GM18520 (cell line): Measurements from ENCODE around the gene LRIT1.

ENCODE experiments used
- ATAC-seq: cut with Tn5 transposase; IDR thresholded peaks from one replicate; pipeline ENCODE4 v1.9.1; 2021; ENCODE audit not compliant: unreplicated experiment

The LRIT1 gene

DNA sequence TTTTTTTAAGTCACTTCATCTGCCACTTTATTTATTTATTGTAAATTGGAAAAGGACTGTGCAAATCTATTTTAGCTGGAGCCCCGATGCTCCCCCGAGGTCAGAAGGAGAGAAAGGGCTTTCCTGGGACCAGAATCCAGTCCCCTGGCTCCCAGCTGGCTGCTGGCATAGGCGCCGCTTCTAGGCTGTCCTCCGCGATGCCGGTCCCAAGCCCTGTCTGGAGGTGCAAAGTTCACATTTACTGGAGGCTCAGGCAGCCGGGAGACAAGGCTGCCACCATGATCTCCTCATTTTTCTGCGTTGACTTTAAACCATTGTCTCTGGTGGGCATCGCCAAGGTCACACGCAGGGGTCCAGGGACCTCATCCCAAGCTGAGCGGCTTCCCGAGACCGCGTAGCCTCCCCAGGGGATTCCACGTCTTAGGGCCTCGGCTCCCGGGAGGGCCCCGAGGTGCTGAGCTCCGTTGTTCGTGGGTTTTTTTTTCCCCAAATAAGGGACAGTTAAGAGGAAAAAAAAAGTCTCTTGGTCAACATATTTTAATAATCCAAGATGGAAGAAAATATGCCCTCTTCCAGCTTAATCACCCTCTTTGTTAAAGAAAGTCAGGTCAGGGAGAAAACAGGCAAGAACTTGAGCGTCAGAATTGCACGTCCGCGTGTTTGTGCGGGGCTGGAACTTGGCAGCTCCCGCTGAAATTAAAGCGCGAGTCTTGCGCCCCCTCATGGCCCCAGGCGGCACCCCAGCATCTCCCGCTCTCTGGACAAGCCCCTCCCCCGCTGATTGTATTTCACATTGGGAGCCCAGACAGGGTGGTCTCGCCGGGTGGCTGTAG is 15.4 kb upstream of the LRIT1 start:
- no peak for ATAC-seq

DNA sequence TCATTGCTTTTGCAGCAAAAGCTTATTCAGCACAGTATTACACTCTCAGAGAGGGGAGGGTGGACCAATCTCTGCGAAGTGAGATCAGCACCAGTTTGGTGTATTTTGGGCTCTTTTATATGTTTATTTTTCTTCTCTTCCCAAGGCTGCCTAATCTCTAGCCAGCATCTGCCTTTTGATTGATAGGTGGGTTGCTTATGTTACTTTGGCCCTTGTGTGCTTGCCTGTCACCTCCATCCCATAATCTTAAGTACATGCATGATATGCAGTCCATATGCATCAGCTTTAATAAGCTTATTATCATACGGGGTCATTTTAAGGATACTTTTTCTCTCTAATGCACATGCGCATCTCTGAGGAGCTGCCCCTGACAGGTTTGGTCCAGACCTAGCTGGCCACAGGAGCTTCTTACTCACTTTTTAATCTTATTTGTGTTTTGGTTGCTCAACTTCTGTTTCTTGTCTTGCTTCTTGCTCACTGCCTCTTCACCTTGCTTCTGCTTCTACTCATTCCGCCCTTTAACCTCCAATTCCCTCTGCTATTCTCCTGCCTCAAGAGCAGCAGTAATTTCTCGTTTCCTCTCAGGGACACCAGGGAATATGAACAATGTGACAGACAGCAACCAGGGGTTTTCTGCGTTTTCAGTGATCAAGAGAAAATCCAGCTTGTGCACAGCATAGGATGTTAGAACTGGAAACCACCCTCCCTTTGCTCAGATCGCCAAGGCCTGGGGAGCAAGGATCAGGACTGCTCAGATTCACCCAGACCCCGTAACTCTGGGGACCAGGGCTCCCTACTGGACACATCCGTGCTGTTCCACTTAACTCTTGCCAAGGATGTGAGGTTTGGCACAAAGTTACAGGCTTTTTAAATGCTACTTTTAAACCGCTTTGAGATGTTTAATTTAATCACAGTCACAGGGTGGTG is 13.5 kb upstream of the LRIT1 start:
- ATAC-seq: no peak

DNA sequence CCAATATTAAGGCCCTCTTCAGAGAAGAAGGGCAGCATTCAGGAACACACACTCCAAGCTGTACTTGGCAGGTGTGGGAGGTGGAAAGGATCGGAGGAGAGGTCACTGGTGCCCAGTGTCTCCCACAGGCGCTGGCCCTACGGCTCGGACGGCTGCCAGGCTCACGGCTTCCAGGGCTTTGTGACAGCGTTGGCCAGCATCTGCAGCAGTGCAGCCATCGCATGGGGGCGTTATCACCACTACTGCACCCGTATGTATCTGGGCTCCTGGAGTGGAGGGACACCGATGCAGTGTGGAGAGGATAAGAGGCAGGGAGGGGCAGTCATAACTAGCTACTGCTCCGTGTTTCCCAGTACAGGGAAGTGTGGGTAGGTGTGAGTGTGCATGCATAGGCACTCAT is 7.4 kb upstream of the LRIT1 start:
- ATAC-seq: no peak

DNA sequence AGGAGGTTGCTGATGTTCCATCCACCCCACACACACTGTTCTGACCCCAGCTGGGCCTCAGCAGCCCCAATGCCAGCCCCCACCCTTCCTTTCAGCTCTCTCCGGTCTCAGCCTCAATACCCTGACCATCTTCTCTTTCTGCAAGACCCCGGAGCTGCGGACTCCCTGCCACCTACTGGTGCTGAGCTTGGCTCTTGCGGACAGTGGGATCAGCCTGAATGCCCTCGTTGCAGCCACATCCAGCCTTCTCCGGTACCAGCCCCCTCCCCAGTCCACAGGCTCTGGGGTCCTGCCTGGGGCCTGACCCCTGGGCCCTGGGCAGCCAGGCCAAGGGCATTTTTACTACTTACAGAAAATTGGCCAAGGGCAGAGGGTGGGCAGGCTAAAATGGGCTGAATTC is 6.2 kb upstream of the LRIT1 start:
- no peak for ATAC-seq

DNA sequence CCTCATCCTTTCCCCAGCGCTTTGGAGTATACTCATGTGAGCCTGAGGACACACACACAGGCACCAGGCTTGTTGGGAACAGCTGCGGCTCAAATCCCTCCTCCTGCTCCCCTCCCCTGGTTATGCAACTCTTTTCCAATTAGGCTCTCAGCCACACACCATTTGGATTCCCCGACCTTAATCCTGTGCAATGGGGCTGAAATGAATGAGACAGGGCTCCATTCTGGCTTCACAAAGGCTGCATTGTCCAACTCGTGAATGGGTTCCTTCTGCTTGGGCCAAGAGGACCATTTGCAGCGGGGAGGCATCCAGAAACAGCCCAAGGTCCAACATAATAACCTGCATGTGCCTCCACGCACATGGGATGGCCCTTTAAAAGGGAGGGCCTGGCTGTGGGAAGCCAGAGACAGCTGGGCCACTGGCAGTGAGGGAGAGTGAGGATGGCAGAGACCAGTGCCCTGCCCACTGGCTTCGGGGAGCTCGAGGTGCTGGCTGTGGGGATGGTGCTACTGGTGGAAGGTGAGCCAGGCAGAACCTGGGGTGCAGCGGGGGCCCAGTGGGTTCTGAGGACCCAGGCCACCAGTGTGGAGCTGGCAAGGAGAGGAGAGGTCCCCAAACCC is 3.4 kb upstream of the LRIT1 start, which contains the start of gene RGR:
TSS of gene RGR (plus strand) at position 403 of the 620 bp plus-strand sequence. CDS start at position 441, 38 bp downstream.
- ATAC-seq: no peak

DNA sequence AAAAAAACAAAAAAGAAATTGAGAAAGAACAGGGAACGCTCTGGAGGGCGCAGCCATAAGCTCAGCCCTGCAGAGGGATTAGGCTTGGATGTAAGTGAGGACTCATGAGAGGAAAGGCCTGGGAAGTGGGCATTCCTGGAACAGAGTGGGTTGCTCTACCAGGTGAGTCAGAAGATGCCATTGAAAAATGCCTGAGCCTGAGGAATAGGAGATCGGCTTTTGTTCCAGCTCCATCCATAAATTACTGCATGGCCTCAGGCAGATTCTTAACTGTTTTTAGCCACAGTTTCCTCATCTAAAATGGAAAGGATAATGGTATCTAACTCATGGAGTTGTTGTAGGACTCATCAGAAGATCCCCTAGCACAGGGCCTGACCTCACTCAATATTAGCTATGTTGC is 2.4 kb upstream of the LRIT1 start:
- ATAC-seq: no peak

DNA sequence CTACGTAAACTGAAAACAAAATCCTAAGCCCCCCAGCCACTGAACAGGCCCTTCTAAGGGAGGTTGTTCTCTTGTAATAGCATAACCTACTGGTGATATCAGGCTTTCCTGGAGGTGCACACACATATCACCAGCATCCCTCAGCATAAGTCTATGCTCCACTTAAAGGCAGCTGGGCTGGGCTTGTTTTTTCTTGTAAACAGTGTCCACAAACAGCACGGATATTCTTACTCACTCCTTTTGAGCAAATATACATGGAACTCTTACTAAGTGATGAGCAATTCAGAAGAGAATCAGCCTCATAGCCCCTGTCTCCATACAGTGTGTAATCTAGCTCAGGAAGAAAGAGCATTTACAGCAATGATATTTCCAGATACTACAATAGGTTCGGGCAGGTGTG is 2.4 kb downstream of the LRIT1 start:
- no peak for ATAC-seq

DNA sequence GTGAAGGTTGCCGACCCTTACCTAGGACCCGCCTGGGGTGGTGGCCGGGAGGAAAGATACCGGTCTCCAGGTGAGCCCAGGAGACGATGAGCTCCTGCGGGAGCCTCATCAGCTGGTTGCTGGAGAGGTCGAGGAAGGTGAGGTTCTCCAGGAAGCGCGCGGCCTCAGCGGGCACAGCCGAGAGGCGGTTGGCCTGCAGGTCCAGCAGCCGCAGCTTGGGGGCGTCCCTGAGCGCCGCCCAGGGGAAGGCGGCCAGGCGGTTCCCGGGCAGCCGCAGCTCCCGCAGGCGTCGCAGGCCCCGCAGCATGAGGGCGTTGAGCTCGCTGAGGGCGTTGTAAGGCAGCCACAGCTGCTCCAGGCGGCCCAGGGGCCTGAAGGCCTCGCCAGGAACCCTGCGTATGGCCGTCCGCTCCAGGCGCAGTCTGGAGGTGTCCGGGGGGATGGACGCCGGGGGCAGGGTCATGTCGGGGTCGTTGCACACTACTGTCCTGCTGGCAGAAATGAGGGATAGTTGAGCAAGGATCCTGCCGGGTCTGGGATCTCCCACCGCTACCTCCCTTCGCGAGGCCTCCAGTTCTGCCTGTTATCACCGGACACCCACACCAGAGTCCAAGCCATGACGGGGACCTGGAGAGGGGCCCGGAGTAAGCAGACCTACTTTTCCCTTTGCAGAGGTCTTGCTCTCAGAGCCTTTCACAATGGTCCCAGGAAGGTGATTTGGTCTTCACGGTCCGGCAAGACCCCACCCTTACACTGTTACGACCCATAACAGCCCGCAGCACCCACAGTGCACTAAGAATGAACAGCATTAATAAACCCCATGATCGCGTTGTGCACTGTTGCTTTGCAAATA is 3.9 kb downstream of the LRIT1 start:
- ATAC-seq: no peak

DNA sequence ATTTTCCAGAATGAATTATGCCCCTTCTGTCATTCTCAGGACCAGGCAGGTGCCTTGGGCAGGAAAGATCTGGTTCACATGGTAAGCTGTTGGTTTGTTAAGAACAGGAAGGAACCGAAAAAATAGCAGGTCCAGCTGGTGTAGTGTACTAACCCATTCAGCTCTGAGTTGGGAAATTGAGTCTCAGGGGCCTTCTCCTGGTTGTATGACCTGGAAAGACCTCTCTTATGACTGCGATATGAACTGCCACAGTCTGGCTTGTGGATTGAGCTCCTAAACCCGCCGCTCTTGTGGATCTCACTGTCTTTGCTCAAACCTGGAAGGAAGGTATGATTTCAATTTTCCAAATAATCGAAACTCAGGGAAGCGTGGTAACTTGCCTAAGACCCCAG is 4.5 kb downstream of the LRIT1 start:
- ATAC-seq: no peak

DNA sequence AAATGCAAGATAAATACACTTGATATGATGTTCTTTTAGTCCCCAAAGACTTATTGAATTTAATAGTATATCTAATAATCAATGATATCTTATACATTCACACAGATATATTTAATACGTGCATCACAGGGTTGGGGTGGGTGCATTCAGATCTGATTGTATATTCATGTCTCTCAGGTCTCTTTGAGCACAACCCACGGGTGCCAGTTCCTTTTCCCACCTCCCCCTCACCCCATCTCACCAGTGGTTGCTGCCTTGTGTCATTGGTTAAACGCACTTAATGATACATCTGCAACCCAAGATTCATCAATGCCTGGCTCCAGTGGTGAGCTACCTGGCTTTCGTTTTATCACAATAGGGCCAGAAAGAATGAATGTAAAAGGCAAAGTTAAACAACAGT is 6.2 kb downstream of the LRIT1 start:
- ATAC-seq: no peak

DNA sequence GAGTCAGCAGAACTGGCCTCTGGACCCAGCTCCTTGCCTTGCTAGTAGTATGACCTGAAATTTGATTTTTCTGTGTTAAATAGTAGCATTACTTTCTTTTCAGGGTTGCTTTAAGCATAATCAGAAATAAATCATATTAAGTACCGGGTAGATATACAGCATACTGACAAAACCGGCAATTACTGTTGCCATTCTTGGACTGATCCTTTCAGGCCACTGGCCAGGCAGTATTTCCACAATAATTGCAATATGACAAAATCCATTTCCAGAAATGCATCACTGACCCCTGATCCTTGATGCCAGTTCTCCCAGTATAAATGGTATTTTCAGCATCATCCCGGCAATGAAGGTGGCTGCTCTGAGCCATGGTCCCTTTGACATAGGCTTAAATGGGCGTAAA is 6.9 kb downstream of the LRIT1 start:
- ATAC-seq: no peak

DNA sequence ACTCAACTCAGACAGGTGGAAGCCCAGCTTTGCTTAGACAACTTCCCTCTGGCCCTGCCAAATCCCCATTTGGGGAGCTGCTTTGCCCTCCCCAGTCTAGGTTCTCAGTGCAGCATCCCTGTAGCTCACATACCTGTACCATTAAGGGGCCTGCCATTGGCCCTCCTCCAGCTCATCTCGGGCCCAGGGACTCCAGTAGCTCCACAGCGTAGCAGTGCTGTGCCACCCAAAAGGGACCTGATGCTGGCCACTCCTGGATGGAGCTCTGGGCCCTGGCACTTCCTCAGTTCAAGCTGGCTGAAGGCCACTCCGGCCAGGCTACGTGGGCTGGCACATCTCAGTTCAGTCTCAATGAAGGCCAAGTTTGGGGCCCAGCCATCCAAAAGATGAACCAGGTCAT is 7.4 kb downstream of the LRIT1 start:
- ATAC-seq: no peak

DNA sequence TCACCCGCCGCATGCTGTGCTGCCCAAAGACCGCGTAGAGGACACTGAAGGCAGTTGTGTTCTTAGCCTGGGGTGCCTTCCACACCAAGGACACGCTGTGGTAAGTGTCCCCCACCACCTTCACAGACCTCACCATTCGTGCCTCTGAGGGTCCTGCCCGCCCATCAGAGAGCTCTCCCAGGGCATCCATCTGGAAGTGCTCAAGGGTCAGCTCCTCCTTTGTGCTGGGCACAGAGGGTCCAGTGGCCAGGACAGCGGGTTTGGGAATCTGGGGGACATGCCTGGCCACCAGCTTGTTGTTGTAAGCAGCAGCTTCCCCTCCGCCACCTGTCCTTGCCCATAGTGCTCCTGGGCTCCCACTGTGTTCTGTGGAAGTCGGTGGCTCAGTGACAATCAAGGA is 9.0 kb downstream of the LRIT1 start:
- no peak for ATAC-seq

DNA sequence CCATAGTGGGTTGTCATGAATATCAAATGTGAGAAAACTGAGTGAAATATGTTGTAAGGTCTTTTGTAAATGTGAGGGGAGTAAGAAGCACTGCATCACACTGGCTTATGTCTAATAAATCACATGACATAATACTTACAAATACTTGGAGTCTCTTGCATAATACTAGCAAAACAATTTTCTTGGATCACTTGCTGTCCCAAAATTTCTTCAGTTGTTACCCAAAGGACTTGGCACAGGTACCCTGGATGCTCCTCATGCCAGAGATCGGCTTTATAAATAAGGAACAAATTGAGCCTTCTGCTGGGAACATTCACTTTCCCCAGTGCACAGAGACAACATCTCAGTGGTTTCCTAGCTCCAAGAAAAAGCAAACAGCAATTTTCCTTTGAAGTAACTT is 11.0 kb downstream of the LRIT1 start:
- ATAC-seq: no peak

DNA sequence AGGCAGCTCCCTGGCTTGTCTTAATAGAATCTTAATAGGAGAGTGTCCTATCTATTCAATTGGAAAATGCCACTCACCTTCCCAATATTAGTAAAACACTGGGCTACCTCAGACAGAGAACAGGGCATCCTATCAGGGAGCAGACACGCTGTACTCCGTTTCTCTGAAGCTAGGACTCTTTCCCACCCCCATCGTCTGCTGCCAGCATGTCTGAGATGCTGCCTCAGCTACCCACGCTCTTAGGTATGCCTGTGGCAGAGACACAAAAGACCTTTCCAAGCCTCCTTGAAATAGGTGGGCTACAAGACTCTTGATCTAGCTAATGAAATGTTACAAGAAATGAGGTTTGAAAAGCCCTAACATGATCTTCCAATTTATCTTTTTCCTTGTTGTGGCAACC is 13.5 kb downstream of the LRIT1 start:
- ATAC-seq: no peak

DNA sequence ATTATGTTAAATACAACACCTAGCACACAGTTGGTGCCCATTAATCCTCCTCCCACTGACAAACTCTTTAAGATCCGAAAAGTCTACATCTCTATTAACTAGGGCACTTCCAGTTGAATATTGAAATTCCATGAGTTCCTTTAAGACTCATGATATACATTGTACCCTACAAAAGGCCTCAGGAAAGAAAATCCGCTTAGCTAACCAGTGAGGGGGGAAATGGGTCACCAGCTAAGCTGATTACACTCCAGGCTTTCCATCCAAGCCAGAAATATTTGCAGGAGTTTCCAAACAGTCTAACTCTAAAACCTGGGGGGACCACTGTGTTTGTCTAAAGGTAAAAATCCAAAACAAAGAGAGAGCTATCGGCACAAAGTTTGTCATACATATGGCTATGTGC is 14.7 kb downstream of the LRIT1 start:
- ATAC-seq: no peak

DNA sequence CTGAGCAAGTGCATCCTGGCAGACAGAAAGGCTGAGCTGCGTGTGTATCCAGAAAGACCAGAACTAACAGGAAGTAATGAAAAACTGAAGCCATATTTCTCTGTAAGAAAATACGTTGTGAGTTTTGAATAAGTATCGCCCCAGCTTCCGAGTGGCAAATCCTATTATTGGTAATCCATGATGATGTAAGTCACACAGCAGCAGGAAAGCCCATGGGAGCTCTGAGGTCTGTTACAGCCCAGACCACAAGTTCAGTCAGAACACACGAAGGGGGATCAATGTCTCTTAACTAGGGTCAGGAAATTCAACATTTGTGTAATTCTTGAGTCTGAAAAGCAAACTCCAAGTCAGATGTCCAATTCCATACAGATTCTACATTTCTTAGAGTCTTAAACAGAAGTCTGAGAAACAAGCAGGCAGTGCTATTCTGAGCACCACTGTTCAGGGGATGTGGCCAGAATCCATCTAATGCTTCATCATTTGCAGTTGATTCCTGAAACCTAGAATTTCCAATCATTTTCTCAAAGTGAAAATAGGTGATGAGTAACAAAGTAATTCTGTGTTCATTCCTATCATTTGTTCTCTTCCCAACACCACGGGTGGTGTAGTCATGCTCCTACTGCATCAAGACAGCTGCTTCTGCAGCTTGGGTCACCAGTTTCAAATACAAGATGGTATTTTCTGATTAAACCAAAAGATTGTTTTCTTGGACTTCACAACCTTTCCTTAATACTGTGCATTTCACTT is 15.7 kb downstream of the LRIT1 start, which contains the start of gene LRIT2:
TSS of gene LRIT2 (minus strand) at position 118 of the 747 bp plus-strand sequence. CDS start at position 94, 24 bp downstream.
- no peak for ATAC-seq

DNA sequence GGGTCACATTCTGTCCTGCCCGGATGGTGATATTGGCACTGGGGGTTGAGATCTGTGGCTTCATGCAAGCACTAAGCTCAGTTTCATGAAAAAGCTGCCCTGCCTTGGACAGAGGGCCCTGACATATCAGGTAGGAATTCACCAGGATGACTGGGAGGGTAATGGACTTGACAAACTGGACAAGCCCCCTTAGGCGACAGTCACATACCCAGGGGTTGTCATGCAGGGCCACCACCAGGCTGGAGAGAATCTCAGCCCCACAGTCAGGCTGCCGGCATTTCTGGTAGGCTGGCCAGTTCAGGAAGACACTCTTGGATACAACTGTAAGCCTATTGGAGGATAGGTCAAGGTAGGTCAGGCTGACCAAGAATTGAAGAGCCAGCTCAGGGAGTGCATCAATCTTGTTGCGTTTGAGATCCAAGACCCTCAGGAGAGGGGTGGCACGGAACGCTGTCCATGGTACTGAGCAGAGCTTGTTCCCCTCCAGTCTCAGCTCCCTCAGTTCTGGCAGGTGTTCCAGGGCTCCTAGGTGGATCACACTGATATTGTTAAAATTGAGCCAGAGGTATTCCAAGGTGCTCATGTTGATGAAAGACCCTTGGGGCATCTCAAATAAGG is 16.8 kb downstream of the LRIT1 start:
- no peak for ATAC-seq

DNA sequence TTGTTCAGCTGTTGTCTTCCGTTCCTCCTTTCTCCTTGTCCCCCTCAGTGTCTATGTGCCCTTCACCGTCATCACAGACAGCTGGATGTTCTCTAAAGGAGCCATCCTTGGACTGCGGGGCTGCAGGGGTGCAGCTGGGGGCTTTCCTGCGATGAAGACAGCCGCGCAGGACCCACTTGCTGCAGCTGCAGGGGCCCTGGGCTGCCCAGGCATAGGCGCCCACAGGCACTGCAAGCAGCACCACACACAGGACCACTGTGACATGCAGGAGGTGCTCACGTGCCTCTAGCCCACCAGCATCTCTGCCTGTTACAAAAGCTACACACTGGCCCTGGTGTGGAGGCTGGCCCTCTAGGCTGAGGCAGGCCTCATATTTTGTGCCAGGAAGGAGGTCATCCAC is 19.4 kb downstream of the LRIT1 start:
- ATAC-seq: no peak
